ENCODE data around the gene ATM. TPM values are rescaled to one million over a fixed set of nuclear protein-coding genes. Genes with fewer than 3 reads are reported as not detected.
"Not testable (repeated sequence)": the region's sequence is repeated elsewhere in the genome, so short reads cannot be mapped to it uniquely, and the experiment has no call there.

Gene ATM
- total RNA-seq, 2 donors from 2014 or later: 40.8 to 43.0 TPM

GRCh38 chr11:108246885-108247284 lies 24.0 kb downstream of the ATM start:
- no peak for DNase-seq
- no peak for ATAC-seq
- intact Hi-C loops (cut with DNase I): no loop called here

- intact Hi-C loops (cut with DNase I): no loop called here
- ATAC-seq (no peak), DNase-seq (no peak)
These were observed 30.3 kb downstream of the ATM start for GRCh38 chr11:108253176-108253575.

- no peak for DNase-seq
- no peak for ATAC-seq
- intact Hi-C loops (cut with DNase I): no loop called here
These were observed 46.7 kb downstream of the ATM start for GRCh38 chr11:108269583-108269982.

GRCh38 chr11:108276985-108277616 lies 54.2 kb downstream of the ATM start:
- intact Hi-C loops (cut with DNase I): loop anchor here in 1 of 2 donors (10.0 kb wide), 1 partner anchor 132 kb away; no protein-coding TSS in a partner anchor
- not testable (repeated sequence) for DNase-seq, ATAC-seq

- intact Hi-C loops (cut with DNase I): loop anchor here in 1 of 2 donors (10.0 kb wide), 1 partner anchor 134 kb away; no protein-coding TSS in a partner anchor
- peak; percentile 64 to 72 for ATAC-seq
- DNase-seq: no peak
These were observed 55.7 kb downstream of the ATM start for GRCh38 chr11:108278546-108278945.

- DNase-seq: no peak
- intact Hi-C loops (cut with DNase I): loop anchor here in 1 of 2 donors (10.0 kb wide), 1 partner anchor 134 kb away; no protein-coding TSS in a partner anchor
- ATAC-seq: no peak
These were observed 56.1 kb downstream of the ATM start for GRCh38 chr11:108278954-108279353.

GRCh38 chr11:108286370-108286769 lies 63.5 kb downstream of the ATM start:
- intact Hi-C loops (cut with DNase I): no loop called here
- DNase-seq (no peak), ATAC-seq (no peak)

- no peak for ATAC-seq
- intact Hi-C loops (cut with DNase I): no loop called here
- DNase-seq: no peak
These were observed 64.1 kb downstream of the ATM start for GRCh38 chr11:108286956-108287355.

GRCh38 chr11:108289066-108289465 lies 66.2 kb downstream of the ATM start:
- ATAC-seq; intact Hi-C loops (cut with DNase I); DNase-seq: not testable (repeated sequence)

GRCh38 chr11:108289699-108290098 lies 66.8 kb downstream of the ATM start:
- ATAC-seq: no peak
- DNase-seq: no peak
- intact Hi-C loops (cut with DNase I): no loop called here

GRCh38 chr11:108293229-108293628 lies 70.4 kb downstream of the ATM start:
- intact Hi-C loops (cut with DNase I): no loop called here
- ATAC-seq (no peak), DNase-seq (no peak)

- intact Hi-C loops (cut with DNase I): no loop called here
- no peak for DNase-seq
- ATAC-seq: no peak
These were observed 79.4 kb downstream of the ATM start for GRCh38 chr11:108302121-108302785.

- ATAC-seq (no peak), DNase-seq (no peak)
- intact Hi-C loops (cut with DNase I): no loop called here
These were observed 84.9 kb downstream of the ATM start for GRCh38 chr11:108307751-108308150.

- DNase-seq: no peak
- no peak for ATAC-seq
- intact Hi-C loops (cut with DNase I): no loop called here
These were observed 90.6 kb downstream of the ATM start for GRCh38 chr11:108313444-108313843.

- intact Hi-C loops (cut with DNase I): no loop called here
- DNase-seq (no peak), ATAC-seq (no peak)
These were observed 93.2 kb downstream of the ATM start for GRCh38 chr11:108316061-108316460.

GRCh38 chr11:108319541-108320145 lies 96.8 kb downstream of the ATM start:
- DNase-seq (no peak), ATAC-seq (no peak)
- intact Hi-C loops (cut with DNase I): no loop called here

GRCh38 chr11:108322666-108323065 lies 99.8 kb downstream of the ATM start:
- intact Hi-C loops (cut with DNase I): no loop called here
- ATAC-seq (no peak), DNase-seq (no peak)

GRCh38 chr11:108324587-108324986 lies 101.7 kb downstream of the ATM start:
- ATAC-seq: no peak
- no peak for DNase-seq
- intact Hi-C loops (cut with DNase I): no loop called here

GRCh38 chr11:108333403-108333899 lies 110.6 kb downstream of the ATM start:
- DNase-seq: no peak
- no peak for ATAC-seq
- intact Hi-C loops (cut with DNase I): no loop called here

GRCh38 chr11:108338750-108339149 lies 115.9 kb downstream of the ATM start:
- DNase-seq: no peak
- intact Hi-C loops (cut with DNase I): no loop called here
- no peak for ATAC-seq
